Urothelium cell line (cell line): ENCODE results near the gene CEACAM6.

Source experiments
- DNase-seq: peaks from one replicate; pipeline ENCODE4 v3.0.0; 2011; ENCODE audit warnings: low spot score, mixed read lengths
- FAIRE-seq: peaks from 2 replicates; lab custom pipeline; 2011; peaks lifted over from hg19 to GRCh38; lab: Jason Lieb, UNC

Gene CEACAM6

DNA sequence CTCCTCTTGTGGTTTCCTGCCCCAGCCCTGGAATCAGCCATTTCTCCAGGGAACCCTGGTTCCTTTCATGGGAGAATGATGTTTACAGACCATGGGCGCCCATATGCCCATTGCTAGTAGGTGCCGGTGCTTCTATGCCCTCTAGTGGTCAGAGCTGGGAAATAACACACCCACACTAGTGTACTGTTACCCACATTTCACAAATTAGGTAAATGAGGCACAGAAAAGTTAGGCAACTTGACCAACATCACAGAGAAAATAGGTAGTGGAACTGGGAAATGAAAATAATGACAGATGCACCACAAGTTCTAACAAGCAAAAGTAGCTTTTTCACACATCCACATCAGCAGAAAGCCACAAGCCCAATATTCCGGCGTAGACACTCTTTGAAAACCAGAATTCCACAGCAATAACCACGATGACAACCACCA, 39.7 kb downstream of the CEACAM6 start:
- peak; percentile 95 for FAIRE-seq

DNA sequence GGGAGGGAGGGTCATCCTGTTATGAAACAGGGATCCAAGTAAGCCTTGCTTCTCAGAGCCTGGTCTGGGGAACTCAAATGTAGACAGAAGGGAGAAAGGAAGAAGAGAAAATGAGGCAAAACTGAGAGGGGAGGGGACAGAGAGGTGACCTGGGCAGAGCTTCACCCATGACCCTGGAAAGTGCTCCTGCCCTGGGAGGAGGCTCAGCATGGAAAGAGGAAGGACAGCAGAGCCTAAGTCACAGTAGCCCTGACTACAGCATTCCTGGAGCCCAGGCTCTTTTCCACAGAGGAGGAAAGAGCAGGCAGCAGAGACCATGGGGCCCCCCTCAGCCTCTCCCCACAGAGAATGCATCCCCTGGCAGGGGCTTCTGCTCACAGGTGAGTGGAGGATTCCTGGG, 41.0 kb downstream of the CEACAM6 start, which contains the start of gene CEACAM3:
CEACAM3 (plus strand) TSS at position 226 of the 400 bp plus-strand sequence; CDS start at position 317, 91 bp downstream.
- no peak for FAIRE-seq
- DNase-seq = no peak

More for the DNA sequence above, 39.7 kb downstream of the CEACAM6 start:
- DNase-seq = peak; percentile 29

DNA sequence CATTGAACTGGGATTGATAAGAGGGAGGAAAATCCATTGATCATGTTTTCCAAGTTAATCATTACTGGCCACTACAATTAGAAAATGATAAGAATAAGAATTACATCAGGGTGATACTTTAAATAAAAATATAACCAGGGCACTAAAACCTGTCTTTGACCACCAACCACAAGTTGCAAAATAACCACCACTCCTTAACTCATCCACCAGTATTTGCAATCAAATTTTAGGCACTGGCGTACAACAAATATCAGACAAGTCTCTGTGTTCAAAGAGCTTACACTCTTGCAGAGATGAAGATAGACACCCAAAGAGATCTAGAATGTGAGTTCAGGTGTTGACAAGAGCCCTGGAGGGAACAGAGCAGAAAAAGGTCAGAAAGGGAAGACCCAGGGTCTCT, 41.6 kb downstream of the CEACAM6 start:
- FAIRE-seq = no peak
- no peak for DNase-seq

DNA sequence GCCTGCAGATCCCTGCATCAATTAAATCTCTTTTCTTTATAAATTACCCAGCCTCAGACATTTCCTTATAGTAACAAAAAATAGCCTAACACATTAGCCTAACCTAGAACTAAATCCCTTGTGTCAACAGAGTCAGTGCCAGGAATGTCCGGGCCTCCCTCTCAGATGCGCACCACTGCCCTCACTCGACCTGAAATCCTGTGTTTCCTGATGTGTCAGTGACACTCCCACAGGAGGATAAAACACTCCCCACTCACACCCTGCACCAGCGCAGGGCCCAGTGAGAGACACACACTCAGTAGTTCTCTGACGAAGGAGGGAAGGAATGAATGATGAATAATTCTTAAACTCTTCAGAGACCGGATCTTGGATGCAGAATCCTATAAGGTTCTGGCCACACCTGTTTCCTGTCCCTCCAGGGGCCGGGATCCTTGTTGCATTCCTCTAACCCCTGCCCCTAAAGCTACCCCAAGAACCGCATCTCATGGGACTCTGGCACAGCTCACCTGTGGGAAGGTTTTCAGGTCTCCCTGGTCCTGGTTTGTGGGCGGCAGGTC, 44.2 kb downstream of the CEACAM6 start:
- DNase-seq = no peak
- no peak for FAIRE-seq

DNA sequence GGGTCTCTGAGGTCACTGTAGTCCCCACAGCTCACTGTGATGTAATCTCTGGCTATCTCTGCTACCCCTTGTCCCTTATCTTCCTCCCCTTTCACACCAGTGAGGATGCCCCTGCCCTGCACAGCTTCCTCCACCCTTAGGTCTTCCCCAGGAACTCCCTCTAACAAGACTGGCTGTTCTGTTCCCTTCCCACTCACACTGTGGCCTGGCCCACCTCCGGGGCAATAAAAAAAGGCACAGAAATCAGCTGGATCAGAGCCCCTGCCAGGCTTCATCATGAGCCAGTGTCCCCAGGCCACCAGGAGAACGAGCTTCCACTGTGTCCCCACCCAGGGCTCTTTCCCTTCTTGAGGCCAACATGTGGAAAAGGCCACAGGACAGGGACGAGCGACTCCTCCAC, 45.7 kb downstream of the CEACAM6 start:
- DNase-seq (no peak), FAIRE-seq (no peak)

DNA sequence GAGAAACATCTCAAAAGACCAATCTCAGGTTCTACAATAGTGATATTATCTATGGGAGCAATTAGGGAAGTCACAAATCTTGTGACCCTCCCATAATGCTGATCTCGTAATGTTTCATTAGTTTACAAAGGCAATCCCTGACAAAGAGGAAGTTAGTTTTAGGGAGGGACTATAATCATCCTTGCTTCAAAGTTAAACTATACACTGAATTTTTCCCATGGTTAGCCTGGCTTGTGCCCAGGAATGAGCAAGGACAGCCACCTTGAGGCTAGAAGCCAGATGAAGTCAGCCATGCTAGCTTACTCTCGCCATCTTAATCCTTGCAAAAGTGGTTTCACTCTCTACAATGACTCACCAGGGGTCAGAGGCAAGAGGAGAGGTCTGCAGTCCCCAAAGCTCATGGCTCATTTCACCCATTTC, 46.5 kb downstream of the CEACAM6 start:
- FAIRE-seq (no peak), DNase-seq (no peak)

DNA sequence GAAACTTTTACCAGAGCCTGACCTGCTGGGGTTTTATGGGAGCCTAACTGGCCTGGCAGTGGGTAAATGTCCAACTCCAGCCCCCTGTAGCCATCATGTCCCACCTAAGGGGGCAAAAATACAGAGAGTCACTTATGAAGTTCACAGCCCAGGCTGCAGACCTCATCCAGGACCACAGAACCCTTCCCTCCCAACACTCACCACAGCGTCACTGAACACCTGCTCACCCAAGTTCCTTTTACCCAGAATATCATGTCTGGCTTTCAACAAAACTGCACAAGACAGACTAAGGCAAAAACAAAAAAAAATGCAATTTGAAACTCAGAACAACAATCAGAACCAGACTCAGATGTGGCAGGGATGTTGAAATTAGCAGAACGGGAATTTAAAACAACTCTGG, 47.4 kb downstream of the CEACAM6 start:
- FAIRE-seq = no peak
- no peak for DNase-seq

DNA sequence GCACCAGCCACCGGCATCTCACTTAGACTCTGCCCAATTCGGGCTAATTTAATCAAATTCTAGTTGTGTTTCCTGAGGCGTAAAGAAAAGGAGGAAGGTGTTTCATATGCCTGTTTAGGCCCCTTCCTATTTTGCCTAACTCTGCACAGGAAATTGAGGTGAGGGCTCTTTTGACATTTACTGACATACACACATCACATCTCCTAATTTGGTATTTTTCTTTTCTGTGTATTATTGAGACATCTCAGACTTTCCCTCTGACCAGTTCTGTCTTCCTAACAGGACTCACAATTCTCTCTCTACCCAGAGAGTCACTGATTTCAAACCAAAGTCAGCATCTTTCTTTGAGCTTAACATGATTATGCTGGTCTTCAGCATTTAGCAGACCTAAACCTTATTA, 49.0 kb downstream of the CEACAM6 start:
- no peak for DNase-seq

DNA sequence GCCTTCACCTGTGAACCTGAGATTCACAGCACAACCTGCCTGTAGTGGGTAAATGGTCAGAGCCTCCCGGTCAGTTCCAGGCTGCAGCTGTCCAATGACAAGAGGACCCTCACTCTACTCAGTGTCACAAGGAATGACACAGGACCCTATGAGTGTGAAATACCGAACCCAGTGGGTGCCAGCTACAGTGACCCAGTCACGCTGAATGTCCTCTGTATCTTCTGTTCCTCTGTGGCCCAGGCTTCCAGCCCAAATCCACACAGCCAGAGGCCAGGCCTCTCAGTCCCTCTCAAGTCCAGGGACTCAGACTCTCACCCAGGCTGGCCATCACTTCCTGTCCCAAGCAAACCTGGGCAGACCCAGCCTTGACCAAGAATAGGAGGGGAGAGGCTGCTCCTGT, 51.8 kb downstream of the CEACAM6 start:
- DNase-seq = no peak
- no peak for FAIRE-seq

More for the DNA sequence above, 49.0 kb downstream of the CEACAM6 start:
- no peak for FAIRE-seq

DNA sequence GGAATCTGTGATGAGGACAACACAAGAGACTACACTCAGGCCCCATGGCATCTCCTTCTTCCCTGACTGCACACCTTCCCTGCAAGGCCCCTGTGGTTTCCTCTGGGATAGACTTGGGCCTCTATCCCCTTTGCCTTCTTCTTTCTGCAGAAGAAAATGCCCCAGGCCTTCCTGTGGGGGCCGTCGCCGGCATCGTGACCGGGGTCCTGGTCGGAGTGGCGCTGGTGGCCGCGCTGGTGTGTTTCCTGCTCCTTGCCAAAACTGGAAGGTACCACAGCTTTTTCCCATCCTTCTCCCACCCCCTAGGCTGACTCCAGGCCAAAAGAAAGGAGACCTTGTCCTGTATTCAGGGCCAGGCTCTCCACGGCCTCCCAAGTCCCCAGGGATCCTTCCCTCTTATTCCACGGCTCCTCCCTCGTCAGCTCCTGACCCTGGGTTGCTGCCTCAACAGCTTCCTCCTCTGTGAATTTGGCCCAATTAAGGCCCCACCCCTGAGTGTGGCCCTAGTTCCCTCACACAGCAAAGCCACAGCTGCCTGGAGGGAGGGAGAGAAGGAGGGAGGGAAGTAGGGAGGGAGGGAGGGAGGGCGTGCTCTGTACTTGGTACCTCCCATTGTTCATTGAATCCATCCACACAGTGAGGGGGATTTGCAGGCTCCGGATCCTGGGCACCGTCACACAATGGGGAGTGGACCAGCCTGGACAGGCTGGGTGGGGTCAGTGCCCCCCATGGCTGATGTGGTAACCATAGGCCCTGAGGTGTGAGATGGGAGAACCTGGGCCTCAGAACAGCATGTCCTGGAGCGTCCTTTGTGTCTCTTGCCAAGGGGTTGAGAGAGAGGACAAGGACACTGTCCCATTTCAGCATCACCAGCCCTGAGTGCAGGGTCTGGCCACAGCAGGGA, 53.6 kb downstream of the CEACAM6 start:
- DNase-seq = no peak

DNA sequence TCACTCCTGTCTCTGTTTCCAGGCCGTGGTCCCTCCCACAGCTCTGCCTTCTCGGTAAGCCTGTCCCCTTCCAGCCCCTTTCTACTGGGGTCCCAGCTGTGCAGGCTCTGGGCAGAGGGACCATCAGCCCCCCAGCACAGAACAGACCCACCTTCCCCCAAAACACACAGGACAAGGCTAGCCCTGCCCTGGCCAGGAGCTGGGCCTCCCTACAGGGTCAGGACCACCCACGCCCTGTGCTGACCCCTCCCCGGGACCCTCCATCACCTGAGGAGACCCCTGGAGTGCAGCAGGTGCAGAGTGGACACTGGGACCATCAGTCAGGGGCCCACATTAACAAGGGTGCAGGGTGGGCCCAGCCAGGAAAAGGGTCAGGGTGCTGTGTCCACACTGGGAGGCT, 55.0 kb downstream of the CEACAM6 start:
- FAIRE-seq = no peak
- DNase-seq = no peak

More for the DNA sequence above, 53.6 kb downstream of the CEACAM6 start:
- no peak for FAIRE-seq

DNA sequence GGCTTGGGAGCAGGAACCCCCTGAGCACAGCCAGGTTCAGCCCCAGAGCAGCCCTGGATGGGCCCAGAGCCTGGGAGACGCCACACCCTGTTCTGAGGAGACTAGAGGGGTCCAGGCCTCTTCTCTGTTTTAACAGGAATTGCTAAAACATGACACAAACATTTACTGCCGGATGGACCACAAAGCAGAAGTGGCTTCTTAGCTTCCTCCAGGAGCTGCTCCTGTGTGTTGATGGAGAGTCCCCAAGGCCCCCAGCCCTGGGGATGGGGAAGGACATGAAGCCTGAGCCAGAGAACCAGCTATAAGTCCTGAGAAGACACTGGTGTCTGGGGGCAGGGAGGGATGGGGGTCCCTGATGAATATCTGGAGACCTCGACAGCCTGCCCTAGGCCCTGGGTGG, 55.7 kb downstream of the CEACAM6 start:
- DNase-seq (no peak), FAIRE-seq (no peak)

DNA sequence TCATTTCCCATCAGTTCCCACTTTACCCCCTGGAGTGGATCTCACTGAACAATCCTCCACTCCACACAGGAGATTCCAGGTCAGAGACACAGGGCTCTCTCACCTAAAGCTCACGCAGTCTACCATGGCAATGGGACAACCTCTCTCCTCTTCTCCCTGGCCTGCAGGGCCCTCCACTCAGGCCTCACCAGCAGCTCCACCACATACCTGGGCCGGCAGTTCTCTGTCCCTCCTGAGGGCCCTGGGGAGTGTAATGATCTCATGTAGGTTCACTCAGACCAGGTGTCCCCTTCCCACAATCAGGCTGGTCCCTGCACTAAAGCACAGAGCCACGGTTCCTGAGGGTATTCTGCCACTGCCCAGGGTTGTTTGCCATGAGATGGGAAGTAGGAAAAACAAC, 56.7 kb downstream of the CEACAM6 start:
- FAIRE-seq (no peak), DNase-seq (no peak)

DNA sequence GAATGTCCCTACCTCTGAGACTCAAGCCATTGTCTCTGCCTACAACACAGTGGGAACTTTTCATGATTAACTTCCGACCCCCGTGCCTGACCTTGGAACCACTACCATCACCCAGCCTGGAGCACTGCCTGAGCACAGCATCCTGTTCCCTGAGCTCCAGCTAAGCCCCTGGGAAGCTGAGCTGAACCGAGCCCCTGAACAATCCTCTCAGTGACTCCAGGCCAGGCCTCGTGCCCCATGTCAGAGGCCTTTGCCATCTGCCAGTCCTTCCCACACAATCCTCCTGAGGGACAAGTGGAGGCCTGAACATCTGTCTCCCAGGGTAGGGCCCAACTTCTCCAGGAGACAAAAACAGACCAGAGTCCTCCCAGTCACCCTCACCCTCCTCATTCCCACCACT, 58.6 kb downstream of the CEACAM6 start:
- no peak for FAIRE-seq
- no peak for DNase-seq

DNA sequence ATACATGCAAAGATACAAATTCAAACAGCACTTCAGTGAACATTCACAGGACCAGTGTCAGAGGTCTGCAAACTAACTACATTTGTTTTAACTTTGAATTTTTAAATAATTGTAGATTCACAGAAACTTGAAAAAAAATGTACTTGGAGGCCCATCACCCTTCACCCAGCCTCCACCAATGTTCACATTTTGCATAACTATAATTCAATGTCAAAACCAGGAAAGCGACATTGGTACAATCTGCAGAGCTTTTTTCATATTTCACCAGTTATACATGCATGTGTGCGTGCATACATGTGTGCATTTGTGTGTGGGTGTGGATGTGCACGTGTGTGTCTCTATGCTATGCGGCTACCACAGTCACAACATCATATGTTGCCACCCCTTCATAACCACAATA, 60.0 kb downstream of the CEACAM6 start:
- no peak for DNase-seq
- FAIRE-seq = no peak

DNA sequence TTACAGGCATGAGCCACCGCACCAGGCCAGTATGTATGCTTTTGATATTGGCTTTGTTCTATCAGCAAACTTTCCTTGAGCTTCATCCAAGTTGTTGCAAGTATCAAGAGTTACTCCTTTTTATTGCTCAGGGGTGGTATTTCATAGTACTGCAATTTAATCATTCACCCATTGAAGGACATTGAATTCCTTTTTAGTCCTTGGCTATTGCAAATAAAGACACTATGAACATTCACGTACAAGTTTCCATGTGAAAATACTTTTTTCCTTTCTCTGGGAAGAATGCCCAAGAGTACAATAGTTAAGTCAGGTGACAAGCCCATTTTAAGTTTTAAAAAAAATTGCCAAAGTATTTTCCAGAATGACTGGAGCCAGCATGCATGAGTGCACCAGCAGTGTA, 61.4 kb downstream of the CEACAM6 start:
- no peak for FAIRE-seq
- no peak for DNase-seq

DNA sequence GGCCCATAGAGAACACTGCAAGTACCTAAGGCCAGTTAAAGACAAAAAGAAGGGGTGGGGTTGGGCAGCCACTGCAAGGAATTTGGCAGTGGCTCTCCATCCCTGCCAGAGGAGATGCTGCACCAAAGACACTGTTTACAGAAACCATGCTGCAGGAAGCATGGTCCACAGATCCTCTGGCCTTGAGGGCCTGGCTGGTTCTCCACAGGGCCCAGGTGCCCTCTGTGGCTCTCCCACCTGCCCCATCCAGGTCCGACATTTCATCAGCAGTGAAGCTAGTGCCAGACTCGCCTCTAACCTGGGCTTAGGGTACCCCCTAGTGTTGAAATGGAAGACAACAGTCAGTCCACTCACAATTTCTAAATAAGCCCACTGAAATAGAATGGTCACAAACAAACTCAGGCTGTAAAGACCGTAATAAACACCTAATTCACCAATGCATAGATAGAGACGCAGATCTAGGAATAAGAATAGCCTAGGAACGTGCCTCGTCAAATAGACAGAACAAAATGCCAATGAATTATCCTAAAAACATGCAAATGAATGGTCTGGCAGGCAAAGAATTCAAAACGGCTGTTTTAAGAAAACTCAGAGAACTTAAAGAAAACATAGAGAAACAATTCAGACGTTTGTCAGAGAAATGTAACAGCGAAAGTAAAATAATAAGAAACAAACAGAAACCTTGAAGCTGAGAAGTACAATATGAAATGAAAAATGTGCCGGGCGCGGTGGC, 65.8 kb downstream of the CEACAM6 start:
- FAIRE-seq (no peak), DNase-seq (peak; percentile 70)
